ENCODE measurements around the gene SH2D5.

SH2D5 gene

GRCh38 chr1:20724364-20725188, 7.9 kb downstream of the SH2D5 start:
- no peak for TF ChIP-seq CTCF (IDR thresholded peaks at IDR 0.05; ENCODE audit: low read depth, low read length, missing control alignments)

GRCh38 chr1:20723537-20724363, 8.8 kb downstream of the SH2D5 start:
- DNase-seq (ENCODE audit: low read depth): no peak
- TF ChIP-seq CTCF (IDR thresholded peaks at IDR 0.05; ENCODE audit: low read depth, low read length, missing control alignments): no peak
- no peak overlapping the region for H3K4me3 ChIP-seq (ENCODE audit: low read depth, low read length)

More at GRCh38 chr1:20724364-20725188, 7.9 kb downstream of the SH2D5 start:
- no peak for DNase-seq (ENCODE audit: low read depth)
- no peak overlapping the region for H3K4me3 ChIP-seq (ENCODE audit: low read depth, low read length)

- no peak for DNase-seq (ENCODE audit: low read depth)
- no peak for TF ChIP-seq CTCF (IDR thresholded peaks at IDR 0.05; ENCODE audit: low read depth, low read length, missing control alignments)
- no peak overlapping the region for H3K4me3 ChIP-seq (ENCODE audit: low read depth, low read length)
These were observed 9.4 kb downstream of the SH2D5 start for GRCh38 chr1:20723159-20723536.

- no peak for TF ChIP-seq CTCF (IDR thresholded peaks at IDR 0.05; ENCODE audit: low read depth, low read length, missing control alignments)
- H3K4me3 ChIP-seq (ENCODE audit: low read depth, low read length): no peak overlapping the region
- DNase-seq (ENCODE audit: low read depth): no peak
These were observed 11.1 kb downstream of the SH2D5 start for GRCh38 chr1:20721117-20722061.

GRCh38 chr1:20720631-20721091, 11.8 kb downstream of the SH2D5 start:
- DNase-seq (ENCODE audit: low read depth): no peak
- no peak for TF ChIP-seq CTCF (IDR thresholded peaks at IDR 0.05; ENCODE audit: low read depth, low read length, missing control alignments)
- H3K4me3 ChIP-seq (ENCODE audit: low read depth, low read length): no peak overlapping the region

- DNase-seq (ENCODE audit: low read depth): no peak
- TF ChIP-seq CTCF (IDR thresholded peaks at IDR 0.05; ENCODE audit: low read depth, low read length, missing control alignments): no peak
- H3K4me3 ChIP-seq (ENCODE audit: low read depth, low read length): no peak overlapping the region
These were observed 12.5 kb downstream of the SH2D5 start for GRCh38 chr1:20719871-20720620.

Data from GM12864 (cell line).